Brain pericyte (primary cell): ENCODE data around the gene DENND2D.
"Not testable (repeated sequence)": the region's sequence is repeated elsewhere in the genome, so short reads cannot be mapped to it uniquely, and the experiment has no call there.

ENCODE experiments used
- DNase-seq: peaks from one replicate; pipeline ENCODE4 v3.0.0-alpha.2; 2012; ENCODE audit warnings: low read depth, low spot score

DENND2D gene

GRCh38 chr1:111221633-111222291 is 21.3 kb upstream of the DENND2D start:
- no peak for DNase-seq

- DNase-seq = no peak
Measured at GRCh38 chr1:111221276-111221632, 20.8 kb upstream of the DENND2D start.

DNA sequence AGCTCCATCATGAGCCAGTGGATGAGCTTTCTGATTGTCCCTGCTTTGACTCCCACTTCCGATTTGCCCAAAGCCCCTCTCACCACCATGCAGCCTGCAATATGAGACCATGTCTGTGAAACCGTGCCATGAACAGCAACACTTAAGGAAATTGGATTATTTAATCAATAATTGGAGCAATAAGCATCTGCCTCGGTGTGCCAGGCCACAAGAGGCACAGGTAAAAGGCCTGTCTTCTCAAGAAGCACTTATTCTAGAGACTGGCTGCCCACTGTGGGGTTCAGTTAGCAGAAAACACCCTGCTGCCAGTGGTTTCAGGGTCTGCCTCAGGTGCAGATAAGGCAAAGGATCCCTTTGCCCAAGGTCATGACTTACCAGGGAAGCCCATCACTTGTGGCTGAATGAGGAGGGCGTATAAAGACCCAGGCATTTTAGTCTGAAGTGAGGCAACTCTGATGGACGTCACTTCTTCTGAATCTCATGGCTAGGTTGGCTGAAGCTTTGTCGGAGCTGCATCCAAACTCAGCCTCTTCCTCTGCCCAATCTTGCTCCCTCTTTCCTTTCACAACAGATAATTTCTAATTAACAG is 19.9 kb upstream of the DENND2D start:
- DNase-seq = no peak

DNA sequence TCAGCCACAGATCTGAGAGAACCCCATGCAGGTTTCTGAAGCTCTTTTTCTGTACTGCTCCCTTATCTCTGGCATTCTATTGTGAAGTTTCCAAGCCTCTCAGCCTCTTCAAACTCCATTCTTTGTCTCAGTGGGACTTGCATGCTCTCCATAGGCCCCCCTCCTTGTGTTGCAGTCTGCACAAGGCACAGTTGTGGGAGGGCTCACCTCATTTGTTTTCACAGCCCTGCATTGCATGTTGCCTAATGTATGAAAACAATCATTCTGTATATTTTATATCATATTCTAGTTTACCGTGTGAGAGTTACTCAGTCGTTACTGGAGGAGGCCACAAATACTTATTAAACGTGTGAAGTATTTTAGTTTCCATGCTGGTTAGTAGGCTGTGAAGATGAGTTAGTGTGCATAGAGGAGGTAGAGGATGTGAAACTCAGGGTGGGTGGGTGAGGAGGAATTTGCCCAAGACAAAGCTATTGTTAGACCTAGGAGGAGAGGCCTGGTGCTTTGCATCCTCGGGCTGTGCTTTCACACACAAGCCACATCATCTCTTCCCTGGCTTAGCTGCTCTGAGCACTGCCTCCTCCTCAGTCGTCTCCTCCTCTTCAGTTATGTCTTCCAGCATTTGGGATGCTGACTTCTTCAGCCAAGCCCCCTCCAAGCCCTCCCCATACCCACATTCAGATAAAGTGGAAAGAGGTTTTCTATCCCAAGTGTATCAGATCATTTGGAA is 19.3 kb upstream of the DENND2D start:
- no peak for DNase-seq

DNA sequence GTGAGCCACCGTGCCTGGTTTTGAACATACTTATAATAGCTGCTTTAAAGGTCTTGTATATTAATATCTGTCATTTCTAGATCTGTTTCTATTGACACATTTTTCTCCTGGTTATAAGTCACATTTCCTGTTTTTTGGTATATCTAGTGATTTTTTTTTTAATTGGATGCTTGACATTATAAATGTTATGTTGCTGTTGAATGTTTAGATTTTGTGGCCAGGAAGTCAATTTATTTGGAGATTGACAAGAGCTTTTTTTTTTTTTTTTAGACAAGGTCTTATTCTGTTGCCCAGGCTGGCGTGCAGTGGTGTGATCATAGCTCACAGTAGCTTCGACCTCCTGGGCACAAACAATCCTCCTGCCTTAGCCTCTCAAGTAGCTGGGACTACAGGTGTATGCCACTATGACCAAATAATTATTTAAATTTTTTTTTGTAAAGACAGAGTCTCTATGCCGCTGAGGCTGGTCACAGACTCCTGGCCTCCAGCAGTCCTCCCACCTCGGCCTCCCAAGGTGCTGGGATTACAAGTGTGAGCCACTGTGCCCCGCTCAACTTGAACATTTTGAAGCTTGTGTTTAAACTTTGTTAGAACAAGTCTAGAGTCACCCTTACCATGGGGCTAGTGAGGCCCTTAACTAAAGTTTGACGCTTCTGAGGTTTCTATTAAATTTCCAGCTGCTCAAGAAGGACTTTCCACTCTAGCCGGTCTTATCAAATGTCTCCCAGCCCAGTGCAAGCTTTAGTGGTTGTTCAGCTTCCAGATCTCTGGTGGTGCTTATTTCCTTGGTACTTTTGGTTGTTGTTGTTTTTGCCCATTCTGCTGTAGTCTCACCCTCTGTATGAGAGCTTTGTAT is 18.5 kb upstream of the DENND2D start:
- DNase-seq = no peak

DNA sequence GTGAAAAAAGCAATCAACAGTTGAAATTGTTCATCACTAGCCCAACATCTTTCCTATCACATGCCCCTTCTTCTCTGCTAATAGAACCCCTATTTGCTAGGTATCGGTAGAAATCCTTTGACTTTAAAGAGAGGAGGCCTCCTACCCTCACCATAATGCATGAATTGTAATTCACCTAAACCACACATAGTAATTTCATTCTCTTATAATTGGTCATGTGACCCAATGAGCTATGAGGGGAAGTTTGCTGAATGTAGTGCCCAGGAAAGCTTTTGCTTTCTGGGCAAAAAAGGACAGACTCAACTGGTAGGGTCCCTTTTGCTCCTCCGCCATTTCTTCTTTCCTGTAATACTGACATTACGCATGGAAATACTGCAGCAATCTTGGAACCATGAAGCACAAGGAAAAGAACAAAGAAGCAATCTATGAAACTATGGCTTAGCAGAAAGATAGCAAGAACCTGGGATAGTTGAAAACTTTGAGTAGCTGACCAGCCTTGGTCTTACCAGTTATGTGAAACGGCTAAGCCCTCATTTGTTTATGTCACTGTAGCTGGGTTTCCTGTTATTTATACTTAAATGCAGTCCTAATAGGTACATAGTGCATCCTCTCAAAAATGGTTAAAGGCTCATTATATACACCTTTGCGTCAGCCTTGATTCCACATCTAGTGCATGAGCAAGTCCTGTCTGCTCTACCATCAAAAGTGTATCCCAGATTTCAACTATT is 16.9 kb upstream of the DENND2D start:
- DNase-seq = no peak

DNA sequence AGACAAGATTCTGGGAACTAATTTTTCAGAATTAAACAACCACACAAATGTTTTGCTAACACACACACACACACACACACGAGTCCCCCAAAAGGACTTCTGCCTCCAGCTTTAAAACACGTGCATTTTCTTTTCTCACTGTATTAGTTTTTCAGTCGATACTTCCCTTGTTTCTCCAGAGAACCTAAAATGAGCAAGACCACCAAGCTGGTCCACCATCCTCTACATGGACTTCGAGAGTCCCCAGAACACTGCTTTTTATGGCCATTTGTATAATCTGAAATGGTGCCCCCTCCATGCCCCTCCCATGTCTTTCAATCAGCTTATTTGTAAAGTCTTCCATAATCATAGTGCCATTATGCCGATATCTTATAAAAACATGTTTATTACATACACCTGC is 16.3 kb upstream of the DENND2D start:
- no peak for DNase-seq

- not testable (repeated sequence) for DNase-seq
Measured at GRCh38 chr1:111215285-111215684, 14.8 kb upstream of the DENND2D start.

DNA sequence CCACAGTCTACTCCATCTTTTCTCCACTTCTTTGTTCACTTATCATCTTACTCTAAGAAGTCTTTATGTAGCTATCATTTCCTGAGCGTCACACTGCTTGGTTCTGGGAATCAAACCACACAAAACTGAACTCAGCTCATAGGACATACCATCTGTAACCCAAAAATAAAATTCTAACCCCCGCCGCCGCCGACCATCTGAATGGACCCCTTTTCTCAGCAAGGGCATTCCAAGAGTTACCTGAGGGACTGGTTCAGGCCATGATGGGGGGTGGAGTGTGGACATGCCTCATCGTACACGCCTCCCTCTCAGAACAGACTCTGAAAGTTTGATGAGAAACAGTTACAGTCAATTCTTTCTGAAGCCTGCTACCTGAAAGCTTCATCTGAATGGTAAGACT is 14.4 kb upstream of the DENND2D start:
- no peak for DNase-seq

DNA sequence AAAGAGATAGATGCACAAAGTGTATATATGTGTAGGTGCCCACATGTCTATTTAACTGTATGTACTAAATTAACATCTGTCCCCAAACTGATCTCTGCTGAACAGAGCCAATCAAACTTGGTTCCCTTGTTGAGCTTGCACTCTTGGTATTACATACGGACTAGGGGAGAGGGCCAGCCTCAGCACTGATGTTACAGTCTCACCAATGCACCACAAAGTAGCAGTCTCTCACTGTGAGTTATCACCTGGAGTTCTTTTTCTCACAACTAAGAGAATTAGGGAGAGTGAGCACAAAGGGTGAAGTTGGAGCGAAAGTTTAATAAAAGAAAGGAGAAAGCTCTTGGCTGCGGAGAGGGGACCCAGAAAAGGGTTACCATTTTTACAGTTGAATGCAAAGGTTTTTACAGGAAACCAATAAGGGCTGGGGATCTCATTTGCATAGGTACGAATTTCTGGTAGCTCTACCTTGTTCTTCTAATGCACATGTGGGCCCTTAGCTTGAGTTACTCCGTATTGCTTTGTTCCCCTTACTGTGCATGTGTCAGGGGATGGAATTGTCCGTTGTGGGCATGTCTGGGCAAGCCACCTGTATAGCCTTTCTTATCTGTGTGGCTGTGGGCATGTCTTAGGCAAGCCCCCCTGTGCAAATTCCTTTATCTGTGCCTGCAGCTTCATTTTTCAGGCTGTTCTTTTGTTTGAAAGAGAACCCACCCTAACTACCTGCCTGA is 13.8 kb upstream of the DENND2D start:
- no peak for DNase-seq

DNA sequence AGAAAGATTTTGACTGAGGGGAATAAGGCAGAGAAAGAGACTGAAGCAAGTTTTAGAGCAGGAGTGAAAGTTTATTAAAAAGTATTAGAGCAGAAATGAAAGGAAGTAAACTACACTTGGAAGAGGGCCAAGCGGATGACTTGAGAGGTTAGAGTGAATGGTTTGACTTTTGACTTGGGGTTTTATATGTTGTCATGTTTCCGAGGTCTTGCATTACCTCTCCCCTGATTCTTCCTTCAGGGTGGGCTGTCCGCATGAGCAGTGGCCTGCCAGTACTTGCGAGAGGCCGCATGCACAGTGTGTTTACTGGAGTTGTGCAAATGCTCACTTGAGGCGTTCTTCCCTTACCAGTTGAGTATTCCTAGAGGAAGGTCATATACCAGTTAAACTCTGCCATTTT is 13.0 kb upstream of the DENND2D start:
- DNase-seq = no peak

GRCh38 chr1:111212634-111213335 is 12.3 kb upstream of the DENND2D start:
- DNase-seq = no peak

GRCh38 chr1:111211921-111212320 is 11.5 kb upstream of the DENND2D start:
- no peak for DNase-seq

GRCh38 chr1:111209622-111210021 is 9.2 kb upstream of the DENND2D start:
- DNase-seq = no peak

- no peak for DNase-seq
Measured at GRCh38 chr1:111208921-111209320, 8.5 kb upstream of the DENND2D start.

GRCh38 chr1:111205714-111206050 is 5.2 kb upstream of the DENND2D start:
- DNase-seq = no peak

DNA sequence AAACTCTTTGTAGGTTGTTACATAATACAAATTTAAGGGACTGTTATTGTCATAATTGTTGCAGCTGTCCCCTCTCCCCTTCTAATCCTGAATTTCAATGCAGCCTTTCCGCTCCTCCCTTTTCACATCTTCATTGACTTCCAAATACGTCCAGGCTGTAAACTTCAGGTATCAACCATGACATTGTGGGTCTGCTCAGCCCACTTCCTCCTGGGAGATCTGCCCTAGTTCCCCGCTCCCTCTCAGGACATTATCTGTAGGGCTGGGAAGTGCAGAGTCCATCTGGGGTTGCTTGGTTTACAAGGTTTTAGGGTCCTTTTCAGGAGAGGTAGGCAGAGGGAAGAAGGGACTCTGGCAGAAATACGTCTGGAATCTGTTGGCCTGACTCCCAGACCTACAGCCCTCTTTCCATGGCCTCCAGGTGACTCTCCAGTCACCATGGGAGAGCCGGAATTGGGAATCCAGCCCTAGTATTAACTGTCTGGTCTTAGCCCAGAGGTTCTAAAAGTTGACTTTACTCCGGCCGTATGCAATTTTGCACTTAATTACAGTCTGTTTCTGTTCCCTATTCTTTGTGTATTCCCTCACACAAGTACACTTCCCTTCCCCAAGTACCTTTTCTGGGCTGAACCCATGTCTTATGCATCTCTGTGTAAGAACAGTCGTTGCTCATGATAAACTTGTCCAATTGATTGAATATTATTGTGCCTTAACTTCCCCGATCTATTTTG is 4.7 kb upstream of the DENND2D start:
- DNase-seq = no peak

DNA sequence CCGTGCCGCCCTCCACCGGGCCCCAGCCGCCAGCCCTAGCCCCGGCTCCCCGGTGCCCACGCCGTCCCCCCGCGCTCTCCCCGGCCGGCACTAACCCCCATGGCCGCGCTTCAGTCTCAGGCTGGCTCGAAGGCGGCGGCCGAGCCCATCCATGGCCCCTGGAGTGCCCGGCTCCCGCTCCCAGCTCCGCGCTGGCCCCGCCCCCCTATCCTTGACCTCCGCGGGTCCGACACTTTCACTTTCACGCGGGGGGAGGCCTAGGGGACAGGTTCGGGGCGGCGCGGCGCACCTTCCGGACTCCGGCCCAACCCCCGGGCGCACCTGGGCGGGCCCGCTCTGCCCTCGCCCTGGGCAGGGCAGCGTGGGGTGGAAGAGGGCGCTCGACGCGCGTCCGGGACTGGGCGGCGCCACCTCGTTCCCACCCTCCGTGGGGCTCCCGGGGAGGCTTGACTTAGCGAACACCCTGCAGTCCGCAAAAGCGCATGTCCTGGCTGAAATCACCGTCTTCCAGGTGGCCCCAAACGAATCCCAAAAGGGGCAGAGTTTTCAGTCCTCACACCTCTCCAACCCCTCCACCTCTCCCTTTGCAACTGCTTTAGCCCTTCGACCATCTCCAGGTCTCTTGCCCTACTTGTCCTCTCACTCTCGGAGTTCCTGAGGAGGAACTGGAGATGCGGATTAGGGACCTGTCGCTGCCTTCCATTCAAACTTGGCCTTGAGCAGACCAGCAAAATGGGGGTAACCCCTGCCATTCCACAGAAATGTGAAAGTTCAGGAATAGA is 3.9 kb upstream of the DENND2D start:
- DNase-seq = no peak

DNA sequence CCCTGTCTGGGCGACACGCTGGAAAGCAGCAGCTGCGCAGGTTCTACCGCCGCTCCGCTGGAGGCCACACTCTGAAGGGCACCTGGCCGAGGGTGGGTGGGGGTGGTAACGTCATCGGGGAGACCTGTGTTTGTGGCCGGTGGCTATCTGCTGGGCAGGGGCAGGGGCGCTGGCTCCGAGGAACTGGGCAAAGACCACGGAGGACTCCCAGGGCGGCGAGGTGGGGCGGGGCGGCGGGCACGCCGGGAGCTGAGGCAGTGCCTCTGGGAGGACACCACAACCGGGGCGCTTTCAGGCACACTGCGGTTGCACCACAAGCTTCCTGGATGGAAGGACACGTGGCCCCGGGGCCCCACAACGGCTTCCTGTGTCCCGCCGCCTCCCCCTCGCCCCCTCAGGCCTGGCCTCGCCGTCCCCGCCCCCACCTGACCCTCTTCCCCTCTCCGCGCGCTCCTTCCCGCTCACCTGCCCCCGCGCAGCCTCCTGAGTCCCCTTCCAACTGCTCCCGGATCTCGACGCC is 3.3 kb upstream of the DENND2D start:
- no peak for DNase-seq
